ENCODE results near the gene SHB. TPM values are rescaled to one million over a fixed set of nuclear protein-coding genes. Genes with fewer than 3 reads are reported as not detected.

The SHB gene
- total and polyA plus RNA-seq, 5 donors, result 14.5 to 38.9 (median 30.4) TPM

GRCh38 chr9:38086496-38086895, 17.5 kb upstream of the SHB start:
- Histone ChIP-seq H3K27me3 (ENCODE audit: control insufficient read depth, insufficient read depth) (no peaks in the 10 kb centered on the region), H3K4me3 (ENCODE audit: low read length) (no peak overlapping the region), H3K27ac (ENCODE audit: low read length) (no peak overlapping the region), H3K4me1 (ENCODE audit: control insufficient read depth, insufficient read depth, low read length) (peaks cover 10% of the 10 kb centered on the region), H3K9me3 (ENCODE audit: control insufficient read depth, low read length) (no peaks in the 10 kb centered on the region)
- intact Hi-C loops (cut with DNase I), result loop anchor here in 3 of 4 donors (5.0 to 10.0 kb wide), 5 partner anchors 48 to 278 kb away; no protein-coding TSS in a partner anchor
- ATAC-seq (no peak), DNase-seq (no peak)

GRCh38 chr9:38085308-38085707, 16.3 kb upstream of the SHB start:
- H3K27ac ChIP-seq (ENCODE audit: low read length), result no peak overlapping the region
- DNase-seq, result no peak
- WGBS, result 78% methylated on average over 5 of the region's 5 CpGs

GRCh38 chr9:38084556-38084880, 15.5 kb upstream of the SHB start:
- no peaks in the 10 kb centered on the region for H3K27me3 ChIP-seq (ENCODE audit: control insufficient read depth, insufficient read depth)
- intact Hi-C loops (cut with DNase I), result loop anchor here in 3 of 4 donors (5.0 to 10.0 kb wide), 5 partner anchors 50 to 280 kb away; no protein-coding TSS in a partner anchor
- no peak overlapping the region for H3K4me3 ChIP-seq (ENCODE audit: low read length)
- ATAC-seq (peak in 1 of 2 donors; percentile 46), DNase-seq (peak in 1 of 3 donors; percentile 67)
- peaks cover 10% of the 10 kb centered on the region for H3K4me1 ChIP-seq (ENCODE audit: control insufficient read depth, insufficient read depth, low read length)
- no peaks in the 10 kb centered on the region for H3K9me3 ChIP-seq (ENCODE audit: control insufficient read depth, low read length)
- WGBS, result 59% methylated on average over 5 of the region's 5 CpGs
- H3K27ac ChIP-seq (ENCODE audit: low read length), result no peak overlapping the region

More at GRCh38 chr9:38085308-38085707, 16.3 kb upstream of the SHB start:
- H3K4me3 ChIP-seq (ENCODE audit: low read length), result no peak overlapping the region
- no peaks in the 10 kb centered on the region for H3K27me3 ChIP-seq (ENCODE audit: control insufficient read depth, insufficient read depth)
- ATAC-seq, result no peak
- peaks cover 10% of the 10 kb centered on the region for H3K4me1 ChIP-seq (ENCODE audit: control insufficient read depth, insufficient read depth, low read length)
- intact Hi-C loops (cut with DNase I), result loop anchor here in 3 of 4 donors (5.0 to 10.0 kb wide), 5 partner anchors 49 to 279 kb away; no protein-coding TSS in a partner anchor
- H3K9me3 ChIP-seq (ENCODE audit: control insufficient read depth, low read length), result no peaks in the 10 kb centered on the region

GRCh38 chr9:38083858-38084555, 15.0 kb upstream of the SHB start:
- Histone ChIP-seq H3K27ac (ENCODE audit: low read length) (no peak overlapping the region), H3K9me3 (ENCODE audit: control insufficient read depth, low read length) (no peaks in the 10 kb centered on the region), H3K27me3 (ENCODE audit: control insufficient read depth, insufficient read depth) (no peaks in the 10 kb centered on the region), H3K4me1 (ENCODE audit: control insufficient read depth, insufficient read depth, low read length) (peaks cover 10% of the 10 kb centered on the region), H3K4me3 (ENCODE audit: low read length) (no peak overlapping the region)
- ATAC-seq (no peak), DNase-seq (no peak)
- intact Hi-C loops (cut with DNase I), result loop anchor here in 3 of 4 donors (5.0 to 10.0 kb wide), 5 partner anchors 51 to 281 kb away; no protein-coding TSS in a partner anchor
- WGBS, result 92% methylated on average over 10 of the region's 10 CpGs

GRCh38 chr9:38082446-38083287, 13.6 kb upstream of the SHB start:
- Histone ChIP-seq H3K4me3 (ENCODE audit: low read length) (no peak overlapping the region), H3K4me1 (ENCODE audit: control insufficient read depth, insufficient read depth, low read length) (peaks cover 6% of the 10 kb centered on the region), H3K9me3 (ENCODE audit: control insufficient read depth, low read length) (no peaks in the 10 kb centered on the region), H3K27ac (ENCODE audit: low read length) (peak overlapping the region; percentile 50), H3K27me3 (ENCODE audit: control insufficient read depth, insufficient read depth) (no peaks in the 10 kb centered on the region)
- ATAC-seq (peak; percentile 74 to 87), DNase-seq (no peak)
- 21% methylated on average over 5 of the region's 5 CpGs for WGBS
- intact Hi-C loops (cut with DNase I), result loop anchor here in 3 of 4 donors (5.0 to 10.0 kb wide), 5 partner anchors 52 to 282 kb away; no protein-coding TSS in a partner anchor

GRCh38 chr9:38081356-38082108, 12.5 kb upstream of the SHB start:
- intact Hi-C loops (cut with DNase I), result loop anchor here in 3 of 4 donors (5.0 to 10.0 kb wide), 5 partner anchors 53 to 283 kb away; no protein-coding TSS in a partner anchor
- H3K4me3 ChIP-seq (ENCODE audit: low read length), result no peak overlapping the region
- WGBS, result 77% methylated on average over 8 of the region's 8 CpGs

GRCh38 chr9:38079461-38080031, 10.5 kb upstream of the SHB start:
- H3K4me3 ChIP-seq (ENCODE audit: low read length), result no peak overlapping the region
- H3K9me3 ChIP-seq (ENCODE audit: control insufficient read depth, low read length), result no peaks in the 10 kb centered on the region
- no peak for ATAC-seq
- no peak overlapping the region for H3K27ac ChIP-seq (ENCODE audit: low read length)
- intact Hi-C loops (cut with DNase I), result loop anchor here in 3 of 4 donors (5.0 to 10.0 kb wide), 5 partner anchors 55 to 285 kb away; no protein-coding TSS in a partner anchor
- WGBS, result 63% methylated on average over 11 of the region's 11 CpGs
- peaks cover 6% of the 10 kb centered on the region for H3K4me1 ChIP-seq (ENCODE audit: control insufficient read depth, insufficient read depth, low read length)
- no peaks in the 10 kb centered on the region for H3K27me3 ChIP-seq (ENCODE audit: control insufficient read depth, insufficient read depth)
- peak in 1 of 3 donors; percentile 62 for DNase-seq

More at GRCh38 chr9:38081356-38082108, 12.5 kb upstream of the SHB start:
- no peak for ATAC-seq
- Histone ChIP-seq H3K27me3 (ENCODE audit: control insufficient read depth, insufficient read depth) (no peaks in the 10 kb centered on the region), H3K27ac (ENCODE audit: low read length) (no peak overlapping the region), H3K9me3 (ENCODE audit: control insufficient read depth, low read length) (no peaks in the 10 kb centered on the region), H3K4me1 (ENCODE audit: control insufficient read depth, insufficient read depth, low read length) (peaks cover 6% of the 10 kb centered on the region)
- DNase-seq, result no peak

- DNase-seq, result peak in 1 of 3 donors; percentile 67
- no peak overlapping the region for H3K27ac ChIP-seq (ENCODE audit: low read length)
- no peaks in the 10 kb centered on the region for H3K4me1 ChIP-seq (ENCODE audit: control insufficient read depth, insufficient read depth, low read length)
- intact Hi-C loops (cut with DNase I), result no loop called here
- 97% methylated on average over 34 of the region's 34 CpGs for WGBS
- H3K9me3 ChIP-seq (ENCODE audit: control insufficient read depth, low read length), result no peaks in the 10 kb centered on the region
- no peaks in the 10 kb centered on the region for H3K27me3 ChIP-seq (ENCODE audit: control insufficient read depth, insufficient read depth)
- H3K4me3 ChIP-seq (ENCODE audit: low read length), result no peak overlapping the region
- no peak for ATAC-seq
Measured at GRCh38 chr9:38075272-38075671, 6.2 kb upstream of the SHB start.

- Histone ChIP-seq H3K27ac (ENCODE audit: low read length) (no peak overlapping the region), H3K4me3 (ENCODE audit: low read length) (no peak overlapping the region), H3K4me1 (ENCODE audit: control insufficient read depth, insufficient read depth, low read length) (no peaks in the 10 kb centered on the region), H3K27me3 (ENCODE audit: control insufficient read depth, insufficient read depth) (no peaks in the 10 kb centered on the region), H3K9me3 (ENCODE audit: control insufficient read depth, low read length) (no peaks in the 10 kb centered on the region)
- WGBS, result 72% methylated on average over 5 of the region's 5 CpGs
- peak in 1 of 2 donors; percentile 26 for ATAC-seq
- DNase-seq, result no peak
- intact Hi-C loops (cut with DNase I), result no loop called here
Measured at GRCh38 chr9:38074441-38074961, 5.5 kb upstream of the SHB start.

- no peak overlapping the region for H3K27ac ChIP-seq (ENCODE audit: low read length)
- DNase-seq (no peak), ATAC-seq (no peak)
- H3K4me1 ChIP-seq (ENCODE audit: control insufficient read depth, insufficient read depth, low read length), result no peaks in the 10 kb centered on the region
- 74% methylated on average over 3 of the region's 3 CpGs for WGBS
- intact Hi-C loops (cut with DNase I), result no loop called here
- H3K4me3 ChIP-seq (ENCODE audit: low read length), result no peak overlapping the region
- H3K9me3 ChIP-seq (ENCODE audit: control insufficient read depth, low read length), result no peaks in the 10 kb centered on the region
- H3K27me3 ChIP-seq (ENCODE audit: control insufficient read depth, insufficient read depth), result no peaks in the 10 kb centered on the region
Measured at GRCh38 chr9:38073882-38074281, 4.9 kb upstream of the SHB start.

Data from right cardiac atrium (tissue), 5 donors.